Measurements from ENCODE around the gene TAF7L.

DNA sequence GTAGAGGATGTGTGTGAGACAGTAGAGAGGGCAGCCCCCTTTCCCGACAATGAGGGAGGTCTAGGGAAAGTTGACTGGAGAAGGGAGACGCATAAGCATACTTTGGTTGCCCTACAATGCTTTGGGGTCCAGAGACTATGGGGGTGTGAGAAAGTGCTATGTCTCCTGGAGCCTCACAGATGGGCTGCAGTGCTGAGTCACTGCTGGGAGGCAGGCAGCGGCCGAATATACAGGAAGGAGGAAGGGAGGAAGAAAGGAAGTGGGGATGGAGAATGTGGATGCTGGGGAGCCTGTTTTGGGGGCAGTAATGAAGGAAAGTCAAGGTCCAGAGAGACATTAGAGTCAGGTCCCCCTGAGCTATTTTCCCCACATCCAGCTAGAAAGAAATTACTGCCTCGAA lies 58.8 kb downstream of the TAF7L start:
- TF ChIP-seq CTCF (IDR thresholded peaks at IDR 0.05 in 2 of 3, conservative IDR thresholded peaks at IDR 0.05 in 1 of 3; ENCODE audit: borderline replicate concordance in 1 of 3, insufficient read depth in 1 of 3, low read depth in 2 of 3, low read length in 2 of 3) (no peak), MAX (IDR thresholded peaks at IDR 0.05) (no peak), EZH2 (IDR thresholded peaks at IDR 0.05) (no peak), POLR2AphosphoS5 (IDR thresholded peaks at IDR 0.05; ENCODE audit: low read depth, low read length) (no peak), POLR2A (IDR thresholded peaks at IDR 0.05; ENCODE audit: borderline replicate concordance, extremely low read depth, insufficient read depth, insufficient read length) (no peak), SIN3A (IDR thresholded peaks at IDR 0.05; ENCODE audit: low read depth) (no peak), CEBPB (IDR thresholded peaks at IDR 0.05; ENCODE audit: low read depth) (no peak), SP1 (IDR thresholded peaks at IDR 0.05; ENCODE audit: low read depth) (no peak)
- TF ChIP-seq, protein P1, sequence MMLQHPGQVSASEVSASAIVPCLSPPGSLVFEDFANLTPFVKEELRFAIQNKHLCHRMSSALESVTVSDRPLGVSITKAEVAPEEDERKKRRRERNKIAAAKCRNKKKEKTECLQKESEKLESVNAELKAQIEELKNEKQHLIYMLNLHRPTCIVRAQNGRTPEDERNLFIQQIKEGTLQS (IDR thresholded peaks at IDR 0.05): no peak
